GM21737 (cell line): Measurements from ENCODE around the gene SGSH.
"Not testable (repeated sequence)": the region's sequence is repeated elsewhere in the genome, so short reads cannot be mapped to it uniquely, and the experiment has no call there.

Experiments
- ATAC-seq: cut with Tn5 transposase; IDR thresholded peaks from one replicate; pipeline ENCODE4 v1.9.1; 2021; ENCODE audit warnings: mild to moderate bottlenecking, moderate library complexity; ENCODE audit not compliant: unreplicated experiment

The SGSH gene

DNA sequence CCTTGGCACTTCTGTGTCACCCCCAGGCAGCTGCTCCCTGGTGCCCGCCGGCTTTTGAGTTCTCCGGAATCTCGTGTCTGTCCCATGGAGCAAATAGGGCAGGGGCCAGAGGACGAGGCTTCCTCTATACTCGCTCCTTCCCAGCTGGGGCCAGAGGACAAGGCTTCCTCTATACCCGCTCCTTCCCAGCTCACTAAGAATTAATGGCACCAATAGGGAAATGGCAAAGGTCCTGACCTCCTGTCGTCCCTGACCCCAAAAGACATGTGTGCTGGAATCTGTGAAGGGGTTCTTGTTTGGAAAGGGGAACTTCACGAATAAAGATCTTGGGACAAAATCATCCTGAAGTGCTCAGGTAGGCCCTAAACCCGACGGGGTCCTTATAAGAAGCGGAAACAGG lies 7.6 kb downstream of the SGSH start:
- ATAC-seq, result no peak

DNA sequence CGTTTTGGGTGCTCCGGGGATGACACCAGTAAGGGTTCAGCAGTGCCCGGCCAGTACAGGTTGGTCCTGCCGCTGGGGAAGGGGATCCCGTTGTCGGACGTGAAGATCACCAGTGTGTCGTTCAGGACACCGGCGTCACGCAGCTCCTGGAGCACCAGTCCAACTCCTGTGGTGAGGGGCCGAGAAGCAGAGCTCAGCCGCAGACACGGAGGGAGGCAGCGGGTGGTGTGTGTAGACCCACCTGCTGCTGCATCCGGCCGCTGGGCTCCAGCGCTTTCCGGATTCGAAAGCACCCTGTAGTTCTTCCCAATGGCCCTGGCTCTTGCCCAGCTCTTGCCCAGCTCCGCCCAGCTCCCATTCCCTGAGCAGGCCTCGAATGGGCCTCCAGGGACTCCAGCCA lies 8.0 kb downstream of the SGSH start:
- no peak for ATAC-seq

DNA sequence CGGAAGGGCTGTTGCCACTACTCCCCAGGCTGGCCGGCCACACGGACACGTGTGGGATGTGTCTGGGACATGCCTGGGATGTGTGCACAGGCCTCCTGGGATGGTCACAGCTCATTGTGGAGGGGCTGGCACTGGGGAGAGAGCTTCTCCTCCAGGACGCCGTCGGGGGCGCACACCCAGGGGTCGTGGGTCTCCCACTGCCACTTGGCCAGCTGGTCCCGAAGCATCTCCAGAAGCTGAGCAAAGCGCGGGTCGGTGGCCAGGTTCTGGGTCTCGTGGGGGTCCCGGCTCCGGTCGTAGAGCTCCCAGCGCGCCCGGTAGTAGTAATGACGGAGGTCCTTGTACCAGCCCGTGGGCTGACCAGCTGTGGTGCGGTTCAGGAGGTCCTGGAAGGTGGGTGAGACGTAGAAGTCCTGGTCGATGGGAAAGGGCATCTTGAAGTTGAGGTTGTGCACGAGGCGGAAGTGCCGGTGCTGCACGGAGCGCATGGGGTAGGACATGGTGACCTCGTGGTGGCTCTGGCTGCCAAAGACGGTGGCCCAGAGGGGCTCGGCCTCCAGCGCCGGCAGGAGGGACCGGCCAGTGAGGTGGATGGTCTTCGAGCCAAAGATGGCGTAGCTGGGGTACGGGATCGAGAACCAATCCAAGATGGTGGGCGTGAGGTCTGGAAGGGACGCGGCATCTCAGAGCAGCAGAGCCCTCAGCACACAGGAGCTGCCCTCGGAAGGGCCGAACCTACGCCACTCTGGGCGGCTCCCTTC lies 9.6 kb downstream of the SGSH start:
- no peak for ATAC-seq

DNA sequence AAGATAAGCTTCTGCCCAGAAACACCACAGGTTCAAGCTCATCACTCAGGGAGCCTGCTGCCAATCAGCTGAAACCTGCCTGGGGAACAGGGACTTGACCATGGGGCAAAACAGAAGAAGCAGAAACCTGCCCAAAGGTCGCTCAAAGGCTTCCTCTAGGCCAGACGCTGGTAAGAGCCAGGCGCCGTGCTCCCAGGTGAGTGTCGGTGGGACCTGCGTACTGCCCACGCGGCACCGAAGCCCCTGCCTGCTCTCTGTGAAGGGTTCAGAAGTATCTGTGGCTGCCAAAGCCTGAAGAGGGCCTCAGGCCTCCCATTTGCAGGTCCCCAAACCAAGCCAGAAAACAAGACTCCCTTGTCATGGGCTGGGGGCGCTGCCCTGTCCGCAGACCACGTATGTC lies 10.4 kb downstream of the SGSH start:
- no peak for ATAC-seq

DNA sequence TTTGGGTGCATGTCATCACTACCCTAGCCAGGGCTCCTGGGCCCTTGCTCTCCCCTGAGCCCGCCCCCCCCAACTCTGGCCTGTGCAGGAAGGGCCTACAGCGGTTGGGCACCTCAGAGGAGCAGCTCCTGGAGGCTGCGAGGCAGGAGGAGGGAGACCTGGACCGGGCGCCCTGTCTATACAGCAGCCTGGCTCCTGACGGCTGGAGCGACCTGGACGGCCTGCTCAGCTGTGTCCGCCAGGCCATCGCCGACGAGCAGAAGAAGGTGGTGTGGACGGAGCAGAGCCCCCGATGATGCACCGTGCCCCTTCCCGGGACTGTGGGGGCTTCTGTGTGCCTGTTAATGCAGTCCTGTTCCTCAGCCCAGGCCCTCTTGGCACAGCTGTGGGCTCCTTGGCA lies 12.1 kb downstream of the SGSH start:
- no peak for ATAC-seq

DNA sequence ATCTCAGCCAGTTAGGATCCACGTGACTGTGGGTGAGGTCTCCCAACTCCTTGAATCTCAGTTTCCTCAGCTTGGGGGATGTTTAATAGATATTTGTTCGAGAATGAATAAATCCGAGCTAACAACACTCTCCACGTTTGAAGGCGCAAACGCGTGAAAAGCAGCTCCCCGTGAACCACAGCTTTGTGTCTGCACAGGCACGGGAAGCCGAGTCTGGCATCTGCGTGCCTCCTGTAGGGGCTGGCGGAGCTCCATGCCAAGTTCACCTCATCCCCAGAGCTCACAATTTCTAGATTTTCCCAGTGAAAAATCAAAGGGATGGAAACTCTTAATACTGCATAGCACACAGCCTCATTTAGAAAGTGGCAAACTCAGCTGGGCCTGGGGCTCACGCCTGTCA lies 14.3 kb downstream of the SGSH start:
- no peak for ATAC-seq

DNA sequence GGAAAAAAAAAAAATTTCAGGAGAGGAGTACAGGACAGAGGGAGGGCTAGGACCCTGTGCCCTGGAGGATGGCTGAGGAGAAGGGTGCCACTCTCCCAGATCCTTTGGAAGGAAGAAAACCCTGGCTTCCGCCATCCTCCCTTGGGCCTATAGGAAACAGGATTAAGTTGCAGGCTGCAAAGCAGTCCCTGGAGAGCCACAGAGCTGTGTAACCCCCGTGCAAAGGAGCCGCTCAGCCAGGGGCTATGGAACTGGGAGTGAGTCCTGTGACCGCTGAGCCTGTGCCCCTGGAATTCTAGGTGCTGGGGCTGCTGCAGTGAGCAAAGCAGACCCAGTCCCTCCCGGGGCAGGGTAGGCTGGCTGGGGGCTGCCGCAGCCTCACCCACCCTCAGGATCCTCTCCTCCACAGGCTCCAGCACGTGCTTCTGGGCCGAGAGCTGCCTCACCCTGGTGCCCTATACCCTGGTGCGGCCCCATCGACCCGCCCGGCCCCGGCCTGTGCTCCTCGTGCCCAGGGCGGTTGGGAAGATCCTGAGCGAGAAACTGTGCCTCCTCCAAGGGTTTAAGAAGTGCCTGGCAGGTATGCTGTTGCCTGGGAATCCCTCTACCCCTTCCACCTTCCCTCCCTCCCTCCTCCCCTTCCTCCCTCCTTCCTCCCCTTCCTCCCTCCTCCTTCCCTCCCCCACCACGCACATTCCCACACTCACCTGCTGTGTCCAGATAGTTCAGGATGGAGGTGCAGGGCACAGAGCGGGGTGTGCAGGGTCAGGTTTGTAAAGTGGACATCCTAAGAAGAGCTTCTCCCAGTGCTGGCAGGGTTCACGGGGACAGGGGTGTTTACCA lies 15.3 kb downstream of the SGSH start:
- no peak for ATAC-seq

DNA sequence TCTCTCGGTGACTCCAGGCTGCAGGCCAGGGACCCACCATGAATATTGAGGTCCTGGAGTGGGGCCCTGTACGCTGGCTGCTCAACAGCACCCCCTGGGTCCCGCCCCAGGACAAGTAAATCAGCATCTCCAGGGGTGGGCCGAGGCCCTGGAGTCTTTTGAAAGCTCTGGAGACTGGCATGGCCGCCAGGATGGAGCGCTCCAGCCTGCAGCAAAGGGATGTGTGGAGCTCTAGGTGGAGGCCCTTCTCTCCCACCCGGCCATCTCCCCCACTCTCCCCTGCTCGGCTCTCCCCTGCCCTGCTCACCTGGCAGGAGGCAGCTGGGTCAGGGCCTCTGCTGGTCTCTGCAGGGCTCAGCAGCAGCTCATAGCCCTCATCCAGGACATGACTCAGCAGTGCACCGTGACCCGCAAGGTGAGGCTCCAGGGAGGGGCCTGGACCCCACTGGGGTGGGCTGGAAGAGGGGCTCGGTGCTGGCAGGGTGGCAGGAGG lies 16.6 kb downstream of the SGSH start:
- ATAC-seq, result no peak

DNA sequence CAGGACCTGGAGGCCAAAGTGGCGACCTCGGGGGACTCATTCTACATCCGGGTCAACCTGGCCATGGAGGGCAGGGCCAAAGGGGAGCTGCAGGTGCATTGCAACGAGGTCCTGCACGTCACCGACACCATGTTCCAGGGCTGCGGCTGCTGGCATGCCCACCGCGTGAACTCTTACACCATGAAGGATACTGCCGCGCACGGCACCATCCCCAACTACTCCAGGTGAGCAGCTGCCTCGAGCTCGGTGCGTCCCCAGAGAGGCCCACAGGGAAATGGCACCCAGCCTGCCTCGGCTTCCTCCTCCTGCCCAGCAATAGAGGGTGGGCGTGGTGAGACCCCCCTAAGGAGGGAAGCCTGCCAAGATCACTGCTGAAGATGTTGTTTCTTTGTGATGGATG lies 17.9 kb downstream of the SGSH start:
- no peak for ATAC-seq

DNA sequence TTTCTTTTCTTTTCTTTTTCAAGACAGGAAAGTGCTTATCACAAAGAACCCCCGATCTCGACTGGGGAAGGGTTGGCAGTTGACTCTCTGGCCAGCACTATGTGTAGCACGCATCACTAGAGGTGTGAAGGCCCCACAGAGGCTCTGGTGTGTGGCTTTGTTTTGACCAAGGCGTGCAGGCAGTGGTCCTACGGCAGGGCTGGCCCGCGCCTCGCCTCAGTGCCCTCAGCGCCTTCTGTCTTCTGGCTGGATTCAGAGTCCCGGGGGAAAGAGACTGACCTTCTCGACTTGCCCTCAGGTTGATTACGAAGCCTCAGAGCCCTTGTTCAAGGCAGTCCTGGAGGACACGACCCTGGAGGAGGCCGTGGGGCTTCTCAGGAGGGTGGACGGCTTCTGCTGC lies 18.7 kb downstream of the SGSH start:
- no peak for ATAC-seq

DNA sequence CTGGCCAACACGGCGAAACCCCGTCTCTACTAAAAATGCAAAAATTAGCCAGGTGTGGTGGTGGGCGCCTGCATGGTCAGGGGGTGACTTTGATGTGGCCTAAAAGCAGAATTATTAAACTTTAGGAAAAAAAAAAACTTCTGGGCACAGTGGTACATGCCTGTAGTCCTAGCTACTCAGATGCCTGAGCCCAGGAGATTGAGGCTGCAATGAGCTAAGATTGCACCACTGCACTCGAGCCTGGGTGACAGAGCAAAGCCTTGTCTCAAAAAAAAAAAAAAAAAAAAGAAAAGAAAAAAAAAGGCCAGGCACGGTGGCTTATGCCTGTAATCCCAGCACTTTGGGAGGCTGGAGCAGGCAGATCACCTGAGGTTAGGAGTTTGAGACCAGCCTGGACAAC lies 20.8 kb downstream of the SGSH start:
- not testable (repeated sequence) for ATAC-seq

DNA sequence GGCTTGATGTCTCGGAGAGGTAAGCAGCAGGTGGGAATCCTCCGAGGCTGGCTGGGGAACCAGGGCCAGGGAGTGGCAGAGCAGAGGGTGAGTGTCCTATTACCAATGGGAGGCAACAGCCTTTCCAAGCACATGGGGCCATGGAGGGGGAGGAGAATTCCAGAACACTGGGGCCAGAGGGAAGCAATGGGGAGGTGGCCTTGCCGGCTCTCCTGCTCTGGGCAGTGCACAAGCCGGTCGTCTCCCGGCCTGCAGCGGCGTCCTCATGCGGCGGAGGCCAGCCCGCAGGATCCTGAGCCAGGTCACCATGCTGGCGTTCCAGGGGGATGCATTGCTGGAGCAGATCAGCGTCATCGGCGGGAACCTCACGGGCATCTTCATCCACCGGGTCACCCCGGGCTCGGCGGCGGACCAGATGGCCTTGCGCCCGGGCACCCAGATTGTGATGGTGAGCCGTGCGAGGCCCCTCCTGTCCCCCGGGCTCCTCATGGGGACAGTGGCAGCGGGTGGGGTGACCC lies 21.9 kb downstream of the SGSH start:
- no peak for ATAC-seq

DNA sequence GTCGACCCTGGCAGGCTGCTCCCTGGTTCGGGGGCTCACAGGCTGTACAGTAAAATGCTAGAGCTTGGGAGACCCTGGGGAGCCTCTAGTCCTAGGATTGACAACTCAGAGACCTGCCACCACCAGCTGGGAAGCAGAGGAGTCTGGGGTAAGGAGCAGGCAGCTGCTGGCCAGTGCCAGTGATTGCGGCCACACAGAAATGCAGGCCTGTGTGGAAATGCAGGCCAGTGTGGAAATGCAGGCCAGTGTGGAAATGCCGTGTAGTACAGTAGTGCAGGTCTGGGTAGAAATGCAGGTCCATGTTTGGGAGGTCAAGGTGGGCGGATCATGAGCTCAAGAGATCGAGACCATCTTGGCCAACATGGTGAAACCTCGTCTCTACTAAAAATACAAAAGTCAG lies 23.5 kb downstream of the SGSH start:
- ATAC-seq, result no peak

DNA sequence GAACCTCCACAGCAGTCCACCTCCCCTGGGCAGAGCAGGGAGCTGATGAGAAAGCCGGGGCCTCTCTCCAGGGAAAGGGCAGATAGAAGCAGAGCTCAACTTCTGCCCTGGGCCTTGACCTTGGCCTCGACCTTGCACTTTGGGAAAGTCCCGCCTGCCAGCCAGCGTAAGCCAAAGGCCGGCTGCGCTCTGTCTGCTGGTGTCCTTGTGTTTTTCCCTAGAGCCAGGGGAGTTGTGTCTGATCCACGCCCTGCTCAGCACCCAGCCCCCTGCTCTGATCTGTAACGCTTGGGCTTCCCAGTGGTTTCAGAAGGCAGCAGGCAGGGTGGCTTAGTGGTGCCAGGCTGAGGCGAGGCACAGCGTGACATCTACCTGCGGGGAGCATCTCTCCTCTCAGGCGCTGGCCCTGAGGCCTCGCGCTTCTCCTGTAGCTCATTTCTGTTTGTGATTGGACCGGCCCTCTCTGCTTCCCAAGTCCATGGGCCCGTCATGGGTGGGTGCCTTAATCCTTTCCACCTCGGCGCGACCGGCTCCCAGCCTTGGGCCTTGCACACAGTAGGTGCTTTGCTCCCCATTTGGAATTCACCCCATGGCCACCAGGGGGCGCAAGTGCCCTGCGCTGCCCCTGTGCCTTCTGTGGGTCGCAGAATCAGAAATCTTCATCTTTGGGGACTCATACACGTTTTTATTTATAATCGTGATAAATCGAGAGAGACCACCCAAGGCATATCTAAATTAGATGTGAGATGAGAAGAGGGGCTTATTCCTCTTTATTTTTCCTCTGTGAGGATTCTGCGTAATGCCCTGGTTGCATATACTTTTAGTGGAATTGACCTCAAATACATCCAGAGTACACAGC lies 24.2 kb downstream of the SGSH start:
- no peak for ATAC-seq

DNA sequence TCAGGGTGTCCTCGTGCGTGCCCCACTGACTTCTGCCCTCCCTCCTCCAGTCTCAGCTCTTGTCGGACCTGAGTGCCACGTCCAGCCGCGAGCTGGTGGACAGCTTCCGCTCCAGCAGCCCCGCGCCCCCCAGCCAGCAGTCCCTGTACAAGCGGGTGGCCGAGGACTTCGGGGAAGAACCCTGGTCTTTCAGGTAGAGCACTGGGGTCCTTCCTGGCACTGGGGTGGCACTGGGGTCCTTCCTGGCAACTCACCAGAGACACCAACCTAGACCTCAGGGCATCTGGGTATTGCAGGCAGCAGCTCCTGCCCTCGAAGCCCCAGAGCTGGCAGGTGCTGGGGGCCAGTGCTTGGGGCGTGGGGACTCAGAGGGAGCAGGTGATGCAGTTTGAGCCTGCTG lies 25.0 kb downstream of the SGSH start:
- ATAC-seq, result no peak

DNA sequence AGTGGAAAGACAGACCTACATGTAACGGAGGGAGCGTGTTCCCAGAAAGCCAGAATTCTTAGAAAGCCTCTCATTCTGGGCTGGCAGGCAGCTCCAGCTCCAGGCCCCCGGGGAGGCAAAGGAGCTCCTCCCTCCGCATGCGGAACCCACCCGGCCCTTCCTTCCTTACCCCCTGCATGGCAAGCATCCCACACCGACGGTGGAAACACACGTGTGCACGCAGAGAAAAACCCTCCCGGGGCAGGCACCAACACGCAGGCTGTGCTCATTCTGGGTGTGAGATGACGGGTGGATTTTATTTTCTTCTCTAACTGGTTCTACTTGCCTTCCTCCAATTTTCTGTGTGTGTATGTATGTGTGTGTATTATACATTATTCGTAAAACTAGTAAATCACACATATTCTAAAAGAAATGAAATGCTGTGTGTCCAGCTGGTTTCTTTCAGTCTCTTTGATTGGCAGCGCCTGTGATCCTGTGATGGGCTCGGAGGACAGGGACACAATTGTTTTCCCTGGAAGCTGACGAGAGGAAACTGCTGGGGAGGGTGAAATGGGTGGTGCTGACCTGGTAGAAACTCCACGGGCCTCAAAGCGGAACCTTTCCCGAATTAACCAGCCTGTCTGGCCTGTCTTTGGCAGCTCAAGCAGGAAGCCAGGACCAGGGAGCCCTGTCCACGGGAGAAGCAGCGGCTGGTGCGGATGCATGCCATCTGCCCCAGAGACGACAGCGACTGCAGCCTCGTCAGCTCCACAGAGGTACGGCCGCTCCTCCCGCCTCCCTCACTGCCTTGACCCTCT lies 28.1 kb downstream of the SGSH start:
- no peak for ATAC-seq

DNA sequence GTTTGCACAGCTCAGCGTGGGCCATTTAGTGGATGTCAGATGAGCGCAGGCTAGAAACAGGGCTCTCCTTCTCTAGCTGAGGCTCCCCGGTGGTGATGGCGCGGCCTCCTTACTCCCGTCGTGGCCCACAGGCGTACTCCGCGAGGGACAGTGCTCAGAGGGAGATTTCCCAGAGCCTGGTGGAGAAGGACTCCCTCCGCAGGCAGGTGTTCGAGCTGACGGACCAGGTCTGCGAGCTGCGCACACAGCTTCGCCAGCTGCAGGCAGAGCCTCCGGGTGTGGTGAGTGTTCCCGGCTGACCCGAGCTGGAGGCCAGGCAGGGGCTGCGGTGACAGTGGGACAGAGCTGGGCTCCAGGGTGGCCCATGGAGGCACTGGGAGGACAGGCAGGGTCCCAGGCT lies 28.9 kb downstream of the SGSH start:
- ATAC-seq, result no peak

DNA sequence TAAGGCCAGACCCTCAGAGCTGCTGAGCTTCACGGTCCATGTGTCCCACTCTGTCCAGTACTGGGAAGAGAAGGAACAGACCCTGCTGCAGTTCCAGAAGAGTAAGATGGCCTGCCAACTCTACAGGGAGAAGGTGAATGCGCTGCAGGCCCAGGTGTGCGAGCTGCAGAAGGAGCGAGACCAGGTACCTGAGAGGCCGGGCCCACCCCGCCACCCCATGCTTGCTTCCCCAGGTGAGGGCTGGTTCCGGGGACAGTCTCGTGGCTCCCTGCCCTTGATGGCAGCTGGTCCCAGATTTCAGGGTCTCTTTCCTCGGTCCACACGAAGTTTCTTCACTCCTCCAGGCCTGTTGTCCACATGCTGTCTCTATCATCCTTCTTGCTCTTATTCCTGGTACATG lies 29.4 kb downstream of the SGSH start:
- ATAC-seq, result no peak

DNA sequence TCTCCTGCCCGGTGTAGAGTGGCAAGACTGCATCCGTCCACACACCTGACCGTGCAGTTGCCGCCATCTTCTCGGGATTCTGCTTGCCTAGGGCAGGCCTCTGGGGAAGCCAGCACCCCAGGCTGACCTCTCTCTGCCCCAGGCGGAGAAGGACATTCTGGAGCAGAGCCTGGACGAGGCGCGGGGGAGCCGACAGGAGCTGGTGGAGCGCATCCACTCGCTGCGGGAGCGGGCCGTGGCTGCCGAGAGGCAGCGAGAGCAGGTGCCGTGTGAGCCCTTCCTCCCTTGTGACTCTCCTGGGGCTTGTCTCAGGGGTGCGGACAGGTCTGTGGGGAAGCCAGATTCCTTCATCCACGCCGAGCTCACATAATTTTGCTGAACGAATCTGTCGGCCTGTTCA lies 30.5 kb downstream of the SGSH start:
- no peak for ATAC-seq

DNA sequence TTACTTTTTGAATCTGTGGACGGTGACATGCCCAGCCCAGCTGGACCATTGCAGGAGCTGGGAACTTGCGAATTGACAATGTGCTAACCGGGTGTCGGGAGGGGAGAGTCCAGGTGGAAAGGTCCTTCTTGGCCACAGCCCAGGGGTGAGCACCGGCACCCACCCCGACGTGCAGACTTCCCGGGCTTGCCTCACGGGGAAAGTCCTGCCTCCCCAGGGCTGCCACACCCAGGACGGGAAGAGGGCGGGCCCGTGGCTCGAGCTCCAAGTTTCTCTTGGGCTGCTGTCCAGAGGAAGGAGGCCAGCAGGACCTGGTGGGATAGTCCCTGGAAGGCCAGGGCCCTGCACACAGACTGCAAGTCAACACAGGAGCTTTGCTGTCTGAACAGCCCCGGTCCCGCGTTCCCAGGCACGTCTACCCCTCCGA lies 32.6 kb downstream of the SGSH start:
- no peak for ATAC-seq
